PC-9 (cell line): ENCODE measurements around the gene DBH. TPM values are rescaled to one million over a fixed set of nuclear protein-coding genes. Genes with fewer than 3 reads are reported as not detected.

Experiments used
- BruUV-seq: library from RNA; stranded (reverse); fragments of 400-500 nt; replicated peaks from 2 replicates; lab custom pipeline; 2021; lab: Mats Ljungman, UMichigan
- CTCF ChIA-PET: fragments of 300-600 bp; sonication (Branson Sonifier 250); formaldehyde crosslinking; loops from one replicate; lab custom pipeline; 2022; ENCODE audit warnings: antibody characterized with exemption; lab: Charles Lee
- POLR2A ChIA-PET: fragments of 300-600 bp; sonication (Branson Sonifier 250); formaldehyde crosslinking; loops from one replicate; lab custom pipeline; 2022; ENCODE audit warnings: antibody characterized with exemption; ENCODE audit not compliant: unreplicated experiment; lab: Charles Lee
- DNase-seq, 2 experiments: peaks; one replicate each; pipeline versions ENCODE4 v3.0.0 to v3.0.0-alpha.2; 2015 to 2022; ENCODE audit warnings: mixed read lengths in 1 of 2
- H2AFZ ChIP-seq: fragments of 200-600 bp; sonication (generic); 2 replicates; pipeline ENCODE4 v1.8.1; 2017; ENCODE audit warnings: antibody characterized with exemption
- H3F3A ChIP-seq: fragments of 200-600 bp; sonication (generic); 2 replicates; pipeline ENCODE4 v1.8.1; 2017; ENCODE audit warnings: antibody characterized with exemption, mild to moderate bottlenecking, low read depth; ENCODE audit not compliant: insufficient read depth
- H3K27ac ChIP-seq: fragments of 200-600 bp; sonication (generic); 2 replicates; pipeline ENCODE4 v1.6.1; 2016; ENCODE audit warnings: mixed run types
- H3K27me3 ChIP-seq: fragments of 200-600 bp; sonication (generic); 2 replicates; pipeline ENCODE4 v1.6.1; 2016; ENCODE audit warnings: low read depth, mixed run types; ENCODE audit not compliant: insufficient read depth
- H3K36me3 ChIP-seq: fragments of 200-600 bp; sonication (generic); 2 replicates; pipeline ENCODE4 v1.6.1; 2016; ENCODE audit warnings: low read depth, mixed run types
- H3K4me1 ChIP-seq: fragments of 200-600 bp; sonication (generic); replicated peaks from 2 replicates; pipeline ENCODE4 v1.6.1; 2016; ENCODE audit warnings: mixed run types; ENCODE audit not compliant: insufficient read depth
- H3K4me2 ChIP-seq: fragments of 200-600 bp; sonication (generic); 2 replicates; pipeline ENCODE4 v1.6.1; 2017; ENCODE audit warnings: mixed run types
- H3K4me3 ChIP-seq: fragments of 200-600 bp; sonication (generic); 2 replicates; pipeline ENCODE4 v1.6.1; 2016; ENCODE audit warnings: mixed run types
- H3K79me2 ChIP-seq: fragments of 200-600 bp; sonication (generic); 2 replicates; pipeline ENCODE4 v1.6.1; 2017; ENCODE audit warnings: low read depth, mixed run types
- H3K9me2 ChIP-seq: fragments of 200-600 bp; sonication (generic); 2 replicates; pipeline ENCODE4 v1.8.1; 2017; ENCODE audit warnings: mild to moderate bottlenecking; ENCODE audit not compliant: insufficient read depth
- H3K9me3 ChIP-seq: fragments of 200-600 bp; sonication (generic); 2 replicates; pipeline ENCODE4 v1.8.1; 2016; ENCODE audit warnings: low read depth; ENCODE audit not compliant: insufficient read depth
- H4K20me1 ChIP-seq: fragments of 200-600 bp; sonication (generic); 2 replicates; pipeline ENCODE4 v1.8.1; 2017; ENCODE audit not compliant: insufficient read depth
- CTCF ChIP-seq: fragments of 200-600 bp; sonication (generic); conservative IDR thresholded peaks from 2 replicates; pipeline ENCODE4 v1.6.1; 2017; ENCODE audit warnings: mixed run types, antibody characterized with exemption, mild to moderate bottlenecking, moderate library complexity
- EZH2 ChIP-seq: fragments of 200-600 bp; sonication (generic); IDR thresholded peaks from 2 replicates; pipeline ENCODE4 v1.8.0; 2017; ENCODE audit warnings: antibody characterized with exemption, low read depth
- intact Hi-C: fragments of 100-400 bp; cut with micrococcal nuclease; formaldehyde crosslinking; loops from one replicate; pipeline ENCODE4 v1.10.0; 2022; ENCODE audit not compliant: unreplicated experiment
- total RNA-seq: library from RNA; stranded (reverse); gene quantifications from 2 replicates; pipeline ENCODE4 v1.2.3, GENCODE V29; 2021

Gene DBH
- total RNA-seq, 1 experiment from 2014 or later, result not detected

- no peak for DNase-seq
- no peaks in the 10 kb centered on the region for H3K79me2 ChIP-seq
- H3K4me2 ChIP-seq, result no peak overlapping the region
- CTCF ChIA-PET, result no interaction called here
- H3F3A ChIP-seq, result peaks cover 8% of the 10 kb centered on the region; the same call in 1 of the 2 replicates
- peaks cover 26% of the 10 kb centered on the region for H3K4me1 ChIP-seq
- no peaks in the 10 kb centered on the region for H3K9me2 ChIP-seq
- no TSS peak for BruUV-seq
- intact Hi-C loops, result no loop called here
- TF ChIP-seq EZH2 (no peak), CTCF (no peak)
- H3K4me3 ChIP-seq, result no peak overlapping the region
- no peaks in the 10 kb centered on the region for H3K9me3 ChIP-seq
- POLR2A ChIA-PET, result no interaction called here
- H2AFZ ChIP-seq, result no peak overlapping the region
- H4K20me1 ChIP-seq, result peaks cover 4% of the 10 kb centered on the region; the same call in 1 of the 2 replicates
- no peaks in the 10 kb centered on the region for H3K36me3 ChIP-seq
- no peak overlapping the region for H3K27ac ChIP-seq
- peaks cover 41% of the 10 kb centered on the region for H3K27me3 ChIP-seq
These were observed 57.0 kb downstream of the DBH start for GRCh38 chr9:133693116-133693515.

- Histone ChIP-seq H3K4me1 (peaks cover 26% of the 10 kb centered on the region), H3K27me3 (peaks cover 44% of the 10 kb centered on the region), H3K27ac (no peak overlapping the region), H3K79me2 (no peaks in the 10 kb centered on the region), H2AFZ (no peak overlapping the region), H3K4me2 (no peak overlapping the region), H3K36me3 (no peaks in the 10 kb centered on the region), H3K9me2 (no peaks in the 10 kb centered on the region), H3K9me3 (no peaks in the 10 kb centered on the region), H4K20me1 (peaks cover 4% of the 10 kb centered on the region; the same call in 1 of the 2 replicates), H3K4me3 (no peak overlapping the region), H3F3A (peaks cover 8% of the 10 kb centered on the region; the same call in 1 of the 2 replicates)
- CTCF ChIA-PET, result no interaction called here
- no peak for DNase-seq
- BruUV-seq, result no TSS peak
- intact Hi-C loops, result no loop called here
- TF ChIP-seq CTCF (no peak), EZH2 (no peak)
- POLR2A ChIA-PET, result no interaction called here
These were observed 57.8 kb downstream of the DBH start for GRCh38 chr9:133693703-133694529.

GRCh38 chr9:133694686-133695085 is 58.5 kb downstream of the DBH start:
- DNase-seq, result no peak
- no peaks in the 10 kb centered on the region for H3K79me2 ChIP-seq
- H3K9me3 ChIP-seq, result no peaks in the 10 kb centered on the region
- H4K20me1 ChIP-seq, result peaks cover 4% of the 10 kb centered on the region; the same call in 1 of the 2 replicates
- BruUV-seq, result no TSS peak
- H3K27me3 ChIP-seq, result peaks cover 47% of the 10 kb centered on the region
- TF ChIP-seq EZH2, result no peak
- no peaks in the 10 kb centered on the region for H3K9me2 ChIP-seq
- H3F3A ChIP-seq, result peaks cover 8% of the 10 kb centered on the region; the same call in 1 of the 2 replicates
- H2AFZ ChIP-seq, result no peak overlapping the region
- H3K27ac ChIP-seq, result no peak overlapping the region
- ChIA-PET CTCF (no interaction called here), POLR2A (no interaction called here)
- H3K4me2 ChIP-seq, result no peak overlapping the region
- H3K36me3 ChIP-seq, result no peaks in the 10 kb centered on the region
- no peak overlapping the region for H3K4me3 ChIP-seq
- peaks cover 24% of the 10 kb centered on the region for H3K4me1 ChIP-seq
- intact Hi-C loops, result no loop called here
